GM12892 (cell line): ENCODE measurements around the gene LRIG3.
"Not testable (repeated sequence)": the region's sequence is repeated elsewhere in the genome, so short reads cannot be mapped to it uniquely, and the experiment has no call there.

Experiments used
- POLR2A ChIP-seq: IDR thresholded peaks from 2 replicates; pipeline ENCODE4 v1.6.1; 2011; ENCODE audit warnings: low read depth, low read length, control low read depth
- POLR2AphosphoS5 ChIP-seq: IDR thresholded peaks from 2 replicates; pipeline ENCODE4 v1.6.1; 2011; ENCODE audit warnings: low read depth, low read length, control low read depth

GRCh38 chr12:58855630-58856029, 64.7 kb downstream of the LRIG3 start:
- not testable (repeated sequence) for TF ChIP-seq POLR2A, POLR2AphosphoS5
